PFSK-1 (cell line): ENCODE results near the gene DUOX2.

Source experiments
- FOXP2 ChIP-seq: optimal IDR thresholded peaks from 2 replicates; pipeline ENCODE3; 2011; ENCODE audit warnings: borderline replicate concordance, control low read depth, inconsistent platforms; ENCODE audit not compliant: insufficient read depth; ENCODE audit errors: extremely low read length, extremely low read depth
- POLR2AphosphoS5 ChIP-seq: IDR thresholded peaks from 2 replicates; pipeline ENCODE4 v1.6.1; 2012; ENCODE audit warnings: low read depth, mild to moderate bottlenecking, control low read depth, low read length, moderate library complexity
- REST ChIP-seq, 2 experiments: IDR thresholded peaks; 2 replicates each; pipeline versions ENCODE4 v1.6.1 to v1.8.0; 2011 to 2012; ENCODE audit warnings: low read depth in 2 of 2, low read length in 2 of 2, control low read depth in 1 of 2, inconsistent platforms in 1 of 2, mild to moderate bottlenecking in 1 of 2, moderate library complexity in 1 of 2; ENCODE audit not compliant: insufficient read depth in 1 of 2
- SIN3A ChIP-seq: IDR thresholded peaks from 2 replicates; pipeline ENCODE4 v1.6.1; 2012; ENCODE audit warnings: mild to moderate bottlenecking, low read length, moderate library complexity, borderline replicate concordance; ENCODE audit not compliant: insufficient read depth
- TAF1 ChIP-seq: IDR thresholded peaks from 2 replicates; pipeline ENCODE4 v1.6.1; 2012; ENCODE audit warnings: low read length, control low read depth, borderline replicate concordance; ENCODE audit not compliant: insufficient read depth

Gene DUOX2

DNA sequence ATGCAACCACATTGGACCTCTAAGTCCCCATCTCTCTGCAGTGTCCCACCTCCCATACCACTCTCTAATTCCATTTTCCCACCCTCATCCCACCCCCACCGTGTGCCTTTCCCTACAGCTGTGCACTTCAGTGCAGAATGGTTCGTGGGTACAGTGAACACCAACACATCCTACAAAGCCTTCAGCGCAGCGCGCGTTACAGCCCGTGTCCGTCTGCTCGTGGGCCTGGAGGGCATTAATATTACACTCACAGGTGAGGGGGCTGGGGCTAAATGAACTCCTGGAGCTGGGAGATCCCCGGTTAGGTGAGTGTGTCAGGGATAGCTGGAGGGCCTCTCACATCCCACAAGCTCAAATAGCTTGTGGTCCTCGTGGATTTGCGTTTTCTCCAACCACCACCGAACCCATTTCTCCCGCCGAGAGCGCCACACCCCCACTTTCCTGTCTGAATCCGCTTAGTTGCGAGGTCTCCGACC lies 2.1 kb upstream of the DUOX2 start:
- TF ChIP-seq REST (IDR thresholded peaks at IDR 0.05; ENCODE audit: insufficient read depth in 1 of 2, low read depth in 2 of 2, low read length in 2 of 2): no peak
- TF ChIP-seq TAF1: no peak
- no peak for TF ChIP-seq SIN3A
- no peak for TF ChIP-seq POLR2AphosphoS5
- no peak for TF ChIP-seq FOXP2

- TF ChIP-seq REST (IDR thresholded peaks at IDR 0.05; ENCODE audit: insufficient read depth in 1 of 2, low read depth in 2 of 2, low read length in 2 of 2) (no peak), SIN3A (no peak), POLR2AphosphoS5 (no peak), FOXP2 (no peak), TAF1 (no peak)
These were observed 1.4 kb upstream of the DUOX2 start for GRCh38 chr15:45115312-45115820.

- TF ChIP-seq SIN3A (no peak), REST (IDR thresholded peaks at IDR 0.05; ENCODE audit: insufficient read depth in 1 of 2, low read depth in 2 of 2, low read length in 2 of 2) (no peak), FOXP2 (no peak), POLR2AphosphoS5 (no peak), TAF1 (no peak)
These were observed 746 bp upstream of the DUOX2 start for GRCh38 chr15:45114751-45115085.

DNA sequence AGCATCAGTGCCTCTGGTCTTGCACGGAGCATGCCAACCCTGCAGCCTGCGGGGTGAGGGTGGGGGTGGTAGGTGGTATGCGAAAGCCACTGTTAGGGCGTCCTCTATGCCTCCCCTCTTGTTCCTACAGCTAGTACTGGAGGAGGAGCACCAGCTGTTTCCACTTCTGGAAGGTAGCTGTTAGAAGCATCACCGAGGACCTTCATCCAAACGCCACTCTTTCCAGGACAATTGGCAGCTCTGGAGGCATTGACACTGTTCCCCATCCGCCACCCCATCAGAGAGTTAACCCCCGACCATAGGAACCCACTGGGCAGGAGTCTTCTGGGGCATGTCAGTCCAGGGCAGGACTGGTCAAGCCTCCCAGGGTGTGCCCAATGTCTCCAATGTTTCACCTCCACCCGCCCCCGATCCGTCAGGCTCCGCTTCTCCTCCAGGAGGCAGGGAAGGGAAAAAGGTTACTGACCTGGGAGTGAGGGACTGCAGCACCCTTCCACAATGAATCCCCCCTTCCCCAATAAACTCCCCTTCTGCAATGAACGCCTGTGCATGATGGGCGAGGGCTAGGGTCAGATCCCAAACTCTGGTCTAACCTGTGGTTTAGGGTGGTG lies 487 bp downstream of the DUOX2 start:
- TF ChIP-seq FOXP2 (no peak), SIN3A (no peak), TAF1 (no peak), POLR2AphosphoS5 (no peak)

DNA sequence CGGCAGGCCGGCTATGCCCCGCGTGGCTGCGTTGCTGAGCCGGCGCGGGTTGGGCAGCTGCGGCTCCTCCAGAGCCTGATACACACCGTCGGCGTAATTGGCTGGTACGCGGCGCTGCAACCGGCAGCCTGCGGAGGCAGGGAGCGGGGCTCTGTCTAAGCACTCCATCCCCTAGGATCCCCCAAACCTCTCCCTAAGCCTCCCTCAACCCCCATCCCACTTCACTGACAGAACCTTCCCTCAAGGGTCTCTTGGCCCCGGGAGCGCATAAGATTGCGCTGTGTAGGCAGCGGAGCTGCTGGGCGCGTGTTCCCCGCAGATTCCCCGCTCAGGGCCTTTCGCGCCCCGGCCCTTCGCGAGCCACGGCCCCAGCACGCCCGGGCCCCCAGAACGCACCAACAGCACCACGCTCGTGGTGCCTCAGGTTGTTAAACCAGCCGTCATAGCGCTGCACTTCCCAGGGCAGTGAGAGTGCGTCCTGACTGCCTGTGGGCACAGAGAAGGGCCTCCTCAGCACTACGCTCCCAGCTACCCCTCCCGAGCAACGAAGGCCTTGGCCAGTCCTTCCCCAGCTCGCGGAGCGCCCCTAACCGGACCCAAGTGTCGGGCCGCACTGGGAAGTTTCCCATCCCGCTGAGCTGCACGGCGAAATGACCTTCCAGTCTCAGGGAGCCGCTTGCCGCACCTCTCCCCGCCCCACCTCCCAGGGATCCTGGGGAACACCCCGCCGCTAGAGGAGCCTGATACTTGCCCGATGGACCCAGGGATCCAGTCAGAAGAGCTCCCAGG lies 1.2 kb downstream of the DUOX2 start:
- TF ChIP-seq TAF1: no peak
- TF ChIP-seq FOXP2: no peak
- no peak for TF ChIP-seq SIN3A
- no peak for TF ChIP-seq POLR2AphosphoS5
- TF ChIP-seq REST (IDR thresholded peaks at IDR 0.05; ENCODE audit: insufficient read depth in 1 of 2, low read depth in 2 of 2, low read length in 2 of 2): no peak
